ENCODE results near the gene OR7C2. TPM values are rescaled to one million over a fixed set of nuclear protein-coding genes. Genes with fewer than 3 reads are reported as not detected.

Gene OR7C2
- total RNA-seq, 1 donor from 2014 or later = not detected

- Histone ChIP-seq H3K36me3 (no peaks in the 10 kb centered on the region), H3K27me3 (no peaks in the 10 kb centered on the region), H3K4me1 (no peaks in the 10 kb centered on the region), H3K4me3 (no peak within 1 kb of the TSS), H3K27ac (no peak within 1 kb of the TSS), H3K9me3 (no peaks in the 10 kb centered on the region)
- TF ChIP-seq CTCF (IDR thresholded peaks at IDR 0.05) = no peak
- no peak for DNase-seq (ENCODE audit: low spot score in 2 of 2)
- intact Hi-C loops (cut with DNase I) = no loop called here
Observed at GRCh38 chr19:14979476-14980255, 38.4 kb downstream of the OR7C2 start, which contains the start of gene SLC1A6. TSS of gene SLC1A6 (minus strand) at chr19:14979864. CDS start at chr19:14972910, 6,954 bp downstream.

- no peaks in the 10 kb centered on the region for H3K36me3 ChIP-seq
- no peak overlapping the region for H3K27ac ChIP-seq
- no peak for TF ChIP-seq CTCF (IDR thresholded peaks at IDR 0.05)
- H3K4me3 ChIP-seq = no peak overlapping the region
- no peaks in the 10 kb centered on the region for H3K27me3 ChIP-seq
- intact Hi-C loops (cut with DNase I) = no loop called here
- H3K9me3 ChIP-seq = no peaks in the 10 kb centered on the region
- no peaks in the 10 kb centered on the region for H3K4me1 ChIP-seq
- DNase-seq (ENCODE audit: low spot score in 2 of 2) = no peak
Observed at GRCh38 chr19:14985133-14985532, 43.8 kb downstream of the OR7C2 start.

Other genes starting within 250 kb of the OR7C2 start
- 0.21 TPM for gene ADGRE2, start 162.9 kb upstream of the OR7C2 start, total RNA-seq
- gene OR7A5, start 106.3 kb upstream of the OR7C2 start, total RNA-seq = not detected
- not detected for gene OR7C1, start 106.3 kb upstream of the OR7C2 start, total RNA-seq
- gene OR7A10, start 92.6 kb upstream of the OR7C2 start, total RNA-seq = not detected
- gene OR7A17, start 55.4 kb upstream of the OR7C2 start, total RNA-seq = not detected
- gene SLC1A6, start 38.4 kb downstream of the OR7C2 start, total RNA-seq = not detected
- not detected for gene CASP14, start 108.0 kb downstream of the OR7C2 start, total RNA-seq
- not detected for gene OR1I1, start 140.7 kb downstream of the OR7C2 start, total RNA-seq
- gene SYDE1, start 165.9 kb downstream of the OR7C2 start, total RNA-seq = 104 TPM